Vagina (tissue), 2 donors: ENCODE measurements around the gene ZC2HC1B. TPM values are rescaled to one million over a fixed set of nuclear protein-coding genes. Genes with fewer than 3 reads are reported as not detected.

Experiments
- DNase-seq, 2 donors: peaks; one replicate each; pipeline ENCODE4 v3.0.0-alpha.2; 2017; ENCODE audit errors: extremely low spot score in 2 of 2
- H3K27ac ChIP-seq: fragments of 200-600 bp; sonication (generic); one replicate; pipeline ENCODE4 v1.5.1; 2019
- H3K27me3 ChIP-seq: fragments of 200-600 bp; sonication (generic); one replicate; pipeline ENCODE4 v1.5.1; 2019
- H3K36me3 ChIP-seq, 2 donors: fragments of 200-600 bp; sonication (generic); one replicate each; pipeline ENCODE4 v1.5.1; 2017 to 2019
- H3K4me1 ChIP-seq: fragments of 200-600 bp; sonication (generic); one replicate; pipeline ENCODE4 v1.5.1; 2019
- H3K4me3 ChIP-seq, 2 donors: fragments of 200-600 bp; sonication (generic); 1 replicate in 1 of 2; 2 replicates in 1 of 2; pipeline ENCODE4 v1.5.1; 2016 to 2019
- H3K9me3 ChIP-seq: fragments of 200-600 bp; sonication (generic); one replicate; pipeline ENCODE4 v1.5.1; 2019
- CTCF ChIP-seq, 3 experiments: fragments of 450-650 bp in 2 of 3; fragments of 200-600 bp in 1 of 3; sonication (generic) in 1 of 3; IDR thresholded peaks; one replicate each; pipeline ENCODE4 v1.5.1; 2017 to 2019; ENCODE audit warnings: antibody characterized with exemption in 3 of 3, mild to moderate bottlenecking in 2 of 3, moderate library complexity in 2 of 3
- POLR2A ChIP-seq, 2 donors: fragments of 450-650 bp; IDR thresholded peaks; one replicate each; pipeline ENCODE4 v1.6.1; 2017; ENCODE audit warnings: antibody characterized with exemption in 2 of 2, mild to moderate bottlenecking in 2 of 2, moderate library complexity in 2 of 2
- POLR2AphosphoS5 ChIP-seq, 2 donors: sonication (generic); formaldehyde crosslinking; IDR thresholded peaks; one replicate each; pipeline ENCODE4 v1.9.0; 2017; ENCODE audit warnings: antibody characterized with exemption in 2 of 2, mild to moderate bottlenecking in 2 of 2, low read depth in 1 of 2; ENCODE audit not compliant: insufficient read depth in 1 of 2
- intact Hi-C: fragments of 100-400 bp; cut with DNase I; formaldehyde crosslinking; loops from one replicate; pipeline ENCODE4 v1.15.1; 2023
- total RNA-seq: library from RNA; depleted of rRNA; stranded (reverse); fragments of >200 nt; gene quantifications from one replicate; pipeline ENCODE4 v1.2.3, GENCODE V29; 2016

ZC2HC1B gene
- not detected for total RNA-seq

- no peaks in the 10 kb centered on the region for H3K4me1 ChIP-seq
- intact Hi-C loops, result no loop called here
- H3K27ac ChIP-seq, result no peak within 1 kb of the TSS
- peaks cover 0 to 38% of the 10 kb centered on the region in 2 donors for H3K36me3 ChIP-seq
- H3K9me3 ChIP-seq, result no peaks in the 10 kb centered on the region
- no peaks in the 10 kb centered on the region for H3K27me3 ChIP-seq
- no peak for DNase-seq
- TF ChIP-seq POLR2AphosphoS5 (IDR thresholded peaks at IDR 0.05; ENCODE audit: insufficient read depth in 1 of 2, low read depth in 1 of 2) (no peak), POLR2A (IDR thresholded peaks at IDR 0.05) (no peak), CTCF (IDR thresholded peaks at IDR 0.05) (no peak)
- H3K4me3 ChIP-seq, result no peak within 1 kb of the TSS
Measured at GRCh38 chr6:143864234-143864633, at the start of gene ZC2HC1B. Gene ZC2HC1B (plus strand): TSS chr6:143864474. CDS start chr6:143864540, 66 bp downstream.

- Histone ChIP-seq H3K4me1 (no peaks in the 10 kb centered on the region), H3K4me3 (no peak overlapping the region), H3K9me3 (no peaks in the 10 kb centered on the region), H3K27me3 (no peaks in the 10 kb centered on the region), H3K36me3 (no peaks in the 10 kb centered on the region), H3K27ac (no peak overlapping the region)
- intact Hi-C loops, result no loop called here
- TF ChIP-seq POLR2A (IDR thresholded peaks at IDR 0.05) (no peak), CTCF (IDR thresholded peaks at IDR 0.05) (no peak), POLR2AphosphoS5 (IDR thresholded peaks at IDR 0.05; ENCODE audit: insufficient read depth in 1 of 2, low read depth in 1 of 2) (no peak)
- no peak for DNase-seq
Measured at GRCh38 chr6:143817621-143818020, 46.7 kb upstream of the ZC2HC1B start.

- TF ChIP-seq POLR2A (IDR thresholded peaks at IDR 0.05) (no peak), POLR2AphosphoS5 (IDR thresholded peaks at IDR 0.05; ENCODE audit: insufficient read depth in 1 of 2, low read depth in 1 of 2) (no peak), CTCF (IDR thresholded peaks at IDR 0.05) (no peak)
- Histone ChIP-seq H3K4me3 (no peak overlapping the region), H3K9me3 (no peaks in the 10 kb centered on the region), H3K4me1 (no peaks in the 10 kb centered on the region), H3K27me3 (no peaks in the 10 kb centered on the region), H3K36me3 (no peaks in the 10 kb centered on the region), H3K27ac (no peak overlapping the region)
- no peak for DNase-seq
- intact Hi-C loops, result no loop called here
Measured at GRCh38 chr6:143821359-143821758, 42.9 kb upstream of the ZC2HC1B start.

- H3K9me3 ChIP-seq, result no peaks in the 10 kb centered on the region
- no peak overlapping the region for H3K27ac ChIP-seq
- no peaks in the 10 kb centered on the region for H3K36me3 ChIP-seq
- H3K27me3 ChIP-seq, result no peaks in the 10 kb centered on the region
- no peak for TF ChIP-seq POLR2AphosphoS5 (IDR thresholded peaks at IDR 0.05; ENCODE audit: insufficient read depth in 1 of 2, low read depth in 1 of 2)
- no peak for TF ChIP-seq CTCF (IDR thresholded peaks at IDR 0.05)
- no peak for TF ChIP-seq POLR2A (IDR thresholded peaks at IDR 0.05)
- no peak for DNase-seq
- H3K4me3 ChIP-seq, result no peak overlapping the region
- intact Hi-C loops, result no loop called here
- H3K4me1 ChIP-seq, result no peaks in the 10 kb centered on the region
Measured at GRCh38 chr6:143822584-143823024, 41.7 kb upstream of the ZC2HC1B start.

- intact Hi-C loops, result no loop called here
Measured at GRCh38 chr6:143823548-143823947, 40.7 kb upstream of the ZC2HC1B start.

More at GRCh38 chr6:143823548-143823947, 40.7 kb upstream of the ZC2HC1B start:
- Histone ChIP-seq H3K4me1 (no peaks in the 10 kb centered on the region), H3K4me3 (no peak overlapping the region), H3K9me3 (no peaks in the 10 kb centered on the region), H3K36me3 (no peaks in the 10 kb centered on the region), H3K27ac (no peak overlapping the region), H3K27me3 (no peaks in the 10 kb centered on the region)
- DNase-seq, result no peak
- TF ChIP-seq POLR2AphosphoS5 (IDR thresholded peaks at IDR 0.05; ENCODE audit: insufficient read depth in 1 of 2, low read depth in 1 of 2) (no peak), CTCF (IDR thresholded peaks at IDR 0.05) (no peak), POLR2A (IDR thresholded peaks at IDR 0.05) (no peak)
